ENCODE results near the gene ZNRF4.

The ZNRF4 gene

GRCh38 chr19:5501907-5502306, 46.7 kb downstream of the ZNRF4 start:
- Histone ChIP-seq H3K36me3 (ENCODE audit: control insufficient read depth in 1 of 2, insufficient read depth in 2 of 2, low read length in 2 of 2) (no peaks in the 10 kb centered on the region), H3K9ac (ENCODE audit: low read length) (no peak overlapping the region), H3K14ac (ENCODE audit: low read length) (no peak overlapping the region), H3K4me2 (ENCODE audit: low read length) (no peak overlapping the region), H3K23ac (ENCODE audit: low read length) (no peak overlapping the region), H2BK120ac (ENCODE audit: insufficient read depth, low read length, poor library complexity) (no peak overlapping the region), H4K91ac (ENCODE audit: low read depth, low read length) (no peak overlapping the region), H3K9me3 (ENCODE audit: insufficient read depth, low read depth, low read length) (peaks cover 12% of the 10 kb centered on the region), H3K79me2 (ENCODE audit: control insufficient read depth, insufficient read depth, low read length, poor library complexity) (no peaks in the 10 kb centered on the region), H3K18ac (ENCODE audit: low read length) (no peak overlapping the region), H3K27ac (ENCODE audit: low read depth, low read length) (no peak overlapping the region), H3K79me1 (ENCODE audit: low read length) (no peaks in the 10 kb centered on the region), H2AK5ac (ENCODE audit: low read length) (no peak overlapping the region), H2AFZ (ENCODE audit: insufficient read depth, low read length, poor library complexity) (no peak overlapping the region), H4K8ac (ENCODE audit: low read depth, low read length) (no peak overlapping the region), H3K4me3 (ENCODE audit: low read depth, low read length) (no peak overlapping the region), H4K12ac (ENCODE audit: low read depth, low read length) (no peak overlapping the region), H2BK5ac (ENCODE audit: low read depth, low read length, poor library complexity) (no peak overlapping the region), H3K4me1 (ENCODE audit: control insufficient read depth in 1 of 2, insufficient read depth in 2 of 2, low read length in 2 of 2) (no peaks in the 10 kb centered on the region), H3K4ac (ENCODE audit: low read depth, low read length) (no peak overlapping the region), H3K27me3 (ENCODE audit: insufficient read depth, low read length) (peaks cover 5% of the 10 kb centered on the region), H2BK12ac (ENCODE audit: low read length) (no peak overlapping the region)
- no peak for DNase-seq
- no CpG with 5 or more reads among the region's 2 CpGs for WGBS (ENCODE audit: extremely low coverage, insufficient coverage, insufficient read length)

- Histone ChIP-seq H3K4ac (ENCODE audit: low read depth, low read length) (no peak overlapping the region), H3K4me2 (ENCODE audit: low read length) (no peak overlapping the region), H3K79me2 (ENCODE audit: control insufficient read depth, insufficient read depth, low read length, poor library complexity) (no peaks in the 10 kb centered on the region), H4K8ac (ENCODE audit: low read depth, low read length) (no peak overlapping the region), H2BK5ac (ENCODE audit: low read depth, low read length, poor library complexity) (no peak overlapping the region), H3K27me3 (ENCODE audit: insufficient read depth, low read length) (peaks cover 5% of the 10 kb centered on the region), H3K9ac (ENCODE audit: low read length) (no peak overlapping the region), H4K91ac (ENCODE audit: low read depth, low read length) (no peak overlapping the region), H2BK12ac (ENCODE audit: low read length) (no peak overlapping the region), H3K79me1 (ENCODE audit: low read length) (no peaks in the 10 kb centered on the region), H3K4me1 (ENCODE audit: control insufficient read depth in 1 of 2, insufficient read depth in 2 of 2, low read length in 2 of 2) (no peaks in the 10 kb centered on the region), H3K14ac (ENCODE audit: low read length) (no peak overlapping the region), H3K36me3 (ENCODE audit: control insufficient read depth in 1 of 2, insufficient read depth in 2 of 2, low read length in 2 of 2) (no peaks in the 10 kb centered on the region), H3K27ac (ENCODE audit: low read depth, low read length) (no peak overlapping the region), H4K12ac (ENCODE audit: low read depth, low read length) (no peak overlapping the region), H3K9me3 (ENCODE audit: insufficient read depth, low read depth, low read length) (peaks cover 7% of the 10 kb centered on the region), H2AK5ac (ENCODE audit: low read length) (no peak overlapping the region), H3K23ac (ENCODE audit: low read length) (no peak overlapping the region), H2BK120ac (ENCODE audit: insufficient read depth, low read length, poor library complexity) (no peak overlapping the region), H3K18ac (ENCODE audit: low read length) (no peak overlapping the region), H3K4me3 (ENCODE audit: low read depth, low read length) (no peak overlapping the region), H2AFZ (ENCODE audit: insufficient read depth, low read length, poor library complexity) (no peak overlapping the region)
- DNase-seq = no peak
- WGBS (ENCODE audit: extremely low coverage, insufficient coverage, insufficient read length) = no CpG with 5 or more reads among the region's 1 CpG
These were observed 48.4 kb downstream of the ZNRF4 start for GRCh38 chr19:5503598-5503997.

GRCh38 chr19:5504114-5504513, 48.9 kb downstream of the ZNRF4 start:
- Histone ChIP-seq H3K27ac (ENCODE audit: low read depth, low read length) (no peak overlapping the region), H2AFZ (ENCODE audit: insufficient read depth, low read length, poor library complexity) (no peak overlapping the region), H3K4me3 (ENCODE audit: low read depth, low read length) (no peak overlapping the region), H3K79me2 (ENCODE audit: control insufficient read depth, insufficient read depth, low read length, poor library complexity) (no peaks in the 10 kb centered on the region), H3K27me3 (ENCODE audit: insufficient read depth, low read length) (peaks cover 5% of the 10 kb centered on the region), H4K12ac (ENCODE audit: low read depth, low read length) (no peak overlapping the region), H3K36me3 (ENCODE audit: control insufficient read depth in 1 of 2, insufficient read depth in 2 of 2, low read length in 2 of 2) (no peaks in the 10 kb centered on the region), H3K4ac (ENCODE audit: low read depth, low read length) (no peak overlapping the region), H2BK5ac (ENCODE audit: low read depth, low read length, poor library complexity) (no peak overlapping the region), H3K14ac (ENCODE audit: low read length) (no peak overlapping the region), H3K23ac (ENCODE audit: low read length) (no peak overlapping the region), H2AK5ac (ENCODE audit: low read length) (no peak overlapping the region), H4K91ac (ENCODE audit: low read depth, low read length) (no peak overlapping the region), H3K9me3 (ENCODE audit: insufficient read depth, low read depth, low read length) (peaks cover 7% of the 10 kb centered on the region), H2BK12ac (ENCODE audit: low read length) (no peak overlapping the region), H3K4me2 (ENCODE audit: low read length) (no peak overlapping the region), H3K9ac (ENCODE audit: low read length) (no peak overlapping the region), H4K8ac (ENCODE audit: low read depth, low read length) (no peak overlapping the region), H3K18ac (ENCODE audit: low read length) (no peak overlapping the region), H3K4me1 (ENCODE audit: control insufficient read depth in 1 of 2, insufficient read depth in 2 of 2, low read length in 2 of 2) (no peaks in the 10 kb centered on the region), H3K79me1 (ENCODE audit: low read length) (no peaks in the 10 kb centered on the region), H2BK120ac (ENCODE audit: insufficient read depth, low read length, poor library complexity) (no peak overlapping the region)
- WGBS (ENCODE audit: extremely low coverage, insufficient coverage, insufficient read length) = no CpG with 5 or more reads among the region's 2 CpGs
- DNase-seq = no peak
